ENCODE results near the gene TMC3. TPM values are rescaled to one million over a fixed set of nuclear protein-coding genes. Genes with fewer than 3 reads are reported as not detected.

The TMC3 gene
- total RNA-seq (2022) (not detected in 2 replicates), Bru-seq, nascent RNA (not detected), BruChase-seq, experiment 1, labeled RNA remaining after a 6-hour chase (not detected), BruChase-seq, experiment 2, labeled RNA remaining after a 2-hour chase (not detected)
- long read RNA-seq, result 0 reads

DNA sequence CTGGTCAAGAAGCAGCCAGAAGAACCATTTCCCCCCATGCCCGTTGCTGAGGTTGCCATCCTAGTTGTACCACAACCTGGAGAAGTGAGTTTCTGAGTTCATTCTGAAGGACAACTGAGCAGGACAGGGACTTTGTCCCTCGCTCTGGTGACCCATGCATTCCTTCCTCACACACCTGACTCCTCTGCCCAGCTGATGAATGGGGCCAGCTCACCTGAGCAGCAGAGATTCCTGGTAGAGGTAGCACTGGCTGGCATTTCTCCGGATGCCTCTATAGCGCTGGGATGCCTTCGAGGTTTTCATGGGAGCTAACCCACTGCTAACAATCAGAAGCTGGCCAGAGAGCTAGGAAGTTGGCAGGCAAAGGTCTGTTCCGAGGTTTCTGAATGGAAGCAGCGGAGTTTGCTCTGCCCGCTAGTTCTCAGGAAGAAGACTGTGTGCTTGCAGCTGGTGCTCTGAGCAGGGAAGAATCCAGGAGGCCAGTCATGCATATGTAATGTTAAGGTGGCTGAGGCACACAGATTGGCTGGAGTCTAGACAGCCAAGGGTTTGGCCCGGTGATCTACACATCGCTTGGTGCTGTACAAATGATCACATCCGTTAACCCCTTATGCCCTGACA is at the start of gene TMC3:
Gene TMC3, minus strand, starts transcription at position 439 of the 621 bp plus-strand sequence. Its CDS starts 136 bp downstream, at position 303.
- Mint-ChIP-seq H3K4me3 (ENCODE audit: low read depth, unreplicated experiment) (no peak within 1 kb of the TSS), H3K4me1 (ENCODE audit: low read depth, unreplicated experiment) (no peaks in the 10 kb centered on the region), H3K27ac (ENCODE audit: unreplicated experiment) (no peak within 1 kb of the TSS), H3K27me3 (ENCODE audit: unreplicated experiment) (peaks cover 35% of the 10 kb centered on the region), H3K36me3 (ENCODE audit: insufficient read depth, unreplicated experiment) (no peaks in the 10 kb centered on the region), H3K9me3 (ENCODE audit: low read depth, unreplicated experiment) (no peaks in the 10 kb centered on the region)
- no peak for DNase-seq
- TF ChIP-seq, protein P1, sequence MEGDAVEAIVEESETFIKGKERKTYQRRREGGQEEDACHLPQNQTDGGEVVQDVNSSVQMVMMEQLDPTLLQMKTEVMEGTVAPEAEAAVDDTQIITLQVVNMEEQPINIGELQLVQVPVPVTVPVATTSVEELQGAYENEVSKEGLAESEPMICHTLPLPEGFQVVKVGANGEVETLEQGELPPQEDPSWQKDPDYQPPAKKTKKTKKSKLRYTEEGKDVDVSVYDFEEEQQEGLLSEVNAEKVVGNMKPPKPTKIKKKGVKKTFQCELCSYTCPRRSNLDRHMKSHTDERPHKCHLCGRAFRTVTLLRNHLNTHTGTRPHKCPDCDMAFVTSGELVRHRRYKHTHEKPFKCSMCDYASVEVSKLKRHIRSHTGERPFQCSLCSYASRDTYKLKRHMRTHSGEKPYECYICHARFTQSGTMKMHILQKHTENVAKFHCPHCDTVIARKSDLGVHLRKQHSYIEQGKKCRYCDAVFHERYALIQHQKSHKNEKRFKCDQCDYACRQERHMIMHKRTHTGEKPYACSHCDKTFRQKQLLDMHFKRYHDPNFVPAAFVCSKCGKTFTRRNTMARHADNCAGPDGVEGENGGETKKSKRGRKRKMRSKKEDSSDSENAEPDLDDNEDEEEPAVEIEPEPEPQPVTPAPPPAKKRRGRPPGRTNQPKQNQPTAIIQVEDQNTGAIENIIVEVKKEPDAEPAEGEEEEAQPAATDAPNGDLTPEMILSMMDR (IDR thresholded peaks at IDR 0.05; ENCODE audit: unreplicated experiment), result no peak
- CTCF ChIA-PET, result interaction anchor here (0.9 kb wide), 1 partner anchor 108 kb away, joined by 3 read pairs; no protein-coding TSS in a partner anchor
- intact Hi-C loops (cut with micrococcal nuclease; ENCODE audit: unreplicated experiment), result no loop called here
- no TSS peak for BruUV-seq (replicated peaks)

DNA sequence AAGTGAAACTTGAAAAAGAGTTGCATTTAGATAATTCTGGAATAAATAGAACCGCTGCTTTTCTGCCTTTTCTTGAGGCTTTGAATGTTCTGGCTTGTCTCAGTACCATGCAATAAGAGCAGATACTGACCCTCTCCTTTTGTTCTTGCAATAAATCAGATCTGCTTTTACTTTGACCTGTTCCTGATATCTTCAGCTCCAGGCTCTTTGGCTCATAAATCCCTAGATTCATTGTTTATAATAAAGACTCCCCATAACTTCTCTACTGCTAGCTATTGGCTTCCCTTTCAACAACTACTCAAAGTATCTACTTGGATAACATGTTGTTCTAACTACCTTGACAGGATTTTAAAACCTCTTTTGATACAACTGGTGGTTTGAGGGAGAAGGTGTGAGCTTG is 47.4 kb upstream of the TMC3 start:
- Mint-ChIP-seq H3K27ac (ENCODE audit: unreplicated experiment) (no peak overlapping the region), H3K4me3 (ENCODE audit: low read depth, unreplicated experiment) (no peak overlapping the region), H3K9me3 (ENCODE audit: low read depth, unreplicated experiment) (no peaks in the 10 kb centered on the region), H3K27me3 (ENCODE audit: unreplicated experiment) (peaks cover 18% of the 10 kb centered on the region), H3K4me1 (ENCODE audit: low read depth, unreplicated experiment) (no peaks in the 10 kb centered on the region), H3K36me3 (ENCODE audit: insufficient read depth, unreplicated experiment) (no peaks in the 10 kb centered on the region)
- DNase-seq, result no peak
- BruUV-seq (replicated peaks), result no TSS peak
- CTCF ChIA-PET, result interaction anchor here (0.7 kb wide), 2 partner anchors 54 to 726 kb away, joined by 3 to 4 read pairs; no protein-coding TSS in a partner anchor
- intact Hi-C loops (cut with micrococcal nuclease; ENCODE audit: unreplicated experiment), result no loop called here
- TF ChIP-seq, protein P1 (IDR thresholded peaks at IDR 0.05; ENCODE audit: unreplicated experiment), result no peak

DNA sequence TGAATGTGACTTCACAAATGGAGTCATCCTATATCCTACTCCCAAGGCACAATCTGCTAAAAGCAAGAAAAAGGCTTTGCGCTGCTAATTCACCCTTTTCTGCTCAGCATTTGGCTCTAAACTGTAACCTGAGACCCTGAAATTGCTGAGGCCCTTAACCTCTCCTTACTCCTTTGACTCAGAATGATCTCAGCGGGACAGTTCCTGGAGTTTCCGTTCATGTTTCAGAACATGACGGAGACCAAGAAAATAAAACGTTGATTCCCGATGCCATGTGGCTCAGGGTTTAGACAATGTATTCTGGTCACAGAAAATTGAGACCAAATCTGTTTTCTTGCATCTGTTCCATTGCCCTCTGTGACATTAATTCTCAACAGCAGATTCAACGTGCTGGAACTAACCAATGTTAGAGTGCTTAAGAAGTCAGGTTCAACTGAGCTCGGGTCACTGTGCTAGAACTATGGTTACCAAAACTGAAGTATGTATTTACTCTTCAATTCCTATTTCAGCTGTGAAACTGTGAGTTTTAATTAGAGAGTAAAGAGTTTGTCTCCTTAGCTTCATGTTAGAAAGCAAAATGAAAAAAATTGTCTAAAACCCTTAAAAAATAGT is 45.4 kb upstream of the TMC3 start:
- Mint-ChIP-seq H3K36me3 (ENCODE audit: insufficient read depth, unreplicated experiment) (no peaks in the 10 kb centered on the region), H3K9me3 (ENCODE audit: low read depth, unreplicated experiment) (no peaks in the 10 kb centered on the region), H3K27ac (ENCODE audit: unreplicated experiment) (no peak overlapping the region), H3K4me3 (ENCODE audit: low read depth, unreplicated experiment) (no peak overlapping the region), H3K27me3 (ENCODE audit: unreplicated experiment) (peaks cover 21% of the 10 kb centered on the region), H3K4me1 (ENCODE audit: low read depth, unreplicated experiment) (no peaks in the 10 kb centered on the region)
- no peak for DNase-seq
- CTCF ChIA-PET, result no interaction called here
- TF ChIP-seq, protein P1 (IDR thresholded peaks at IDR 0.05; ENCODE audit: unreplicated experiment), result no peak
- intact Hi-C loops (cut with micrococcal nuclease; ENCODE audit: unreplicated experiment), result no loop called here
- no TSS peak for BruUV-seq (replicated peaks)

DNA sequence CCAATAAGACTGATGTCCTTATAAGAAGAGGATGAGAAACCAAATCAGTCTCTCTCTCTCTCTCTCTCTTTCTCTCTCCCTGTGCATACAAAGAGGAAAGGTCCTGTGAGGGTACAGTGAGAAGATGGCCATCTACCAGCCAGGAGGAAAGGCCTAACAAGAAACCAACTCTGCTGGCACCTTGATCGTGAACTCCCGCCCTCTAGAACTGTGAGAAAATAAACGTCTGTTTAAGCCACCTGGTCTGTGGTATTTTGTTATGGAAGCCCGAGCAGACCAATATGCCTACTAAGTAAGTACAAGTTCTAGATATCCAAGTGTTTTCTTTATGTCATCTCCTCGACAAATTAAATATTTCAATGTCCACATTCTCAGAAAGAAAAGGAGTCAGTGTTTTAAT is 44.9 kb upstream of the TMC3 start:
- H3K36me3 Mint-ChIP-seq (ENCODE audit: insufficient read depth, unreplicated experiment), result no peaks in the 10 kb centered on the region
- no TSS peak for BruUV-seq (replicated peaks)
- intact Hi-C loops (cut with micrococcal nuclease; ENCODE audit: unreplicated experiment), result no loop called here
- H3K4me1 Mint-ChIP-seq (ENCODE audit: low read depth, unreplicated experiment), result no peaks in the 10 kb centered on the region
- DNase-seq, result no peak
- no peak overlapping the region for H3K4me3 Mint-ChIP-seq (ENCODE audit: low read depth, unreplicated experiment)
- CTCF ChIA-PET, result no interaction called here
- no peak overlapping the region for H3K27ac Mint-ChIP-seq (ENCODE audit: unreplicated experiment)
- H3K9me3 Mint-ChIP-seq (ENCODE audit: low read depth, unreplicated experiment), result no peaks in the 10 kb centered on the region
- TF ChIP-seq, protein P1 (IDR thresholded peaks at IDR 0.05; ENCODE audit: unreplicated experiment), result no peak
- H3K27me3 Mint-ChIP-seq (ENCODE audit: unreplicated experiment), result peaks cover 17% of the 10 kb centered on the region

Measured in Calu3 (cell line).